Heart left ventricle (tissue), 16 donors: ENCODE measurements around the gene NPC1L1. TPM values are rescaled to one million over a fixed set of nuclear protein-coding genes. Genes with fewer than 3 reads are reported as not detected.

Experiments
- ATAC-seq, 4 donors: fragments of 200-7000 bp; cut with Tn5 transposase; one replicate each; pipeline ENCODE4 v1.9.1; 2020 to 2022; ENCODE audit warnings: moderate library complexity in 4 of 4, mild to moderate bottlenecking in 3 of 4, moderate number of reproducible peaks in 1 of 4
- DNase-seq, 5 donors: peaks; one replicate each; pipeline ENCODE4 v3.0.0-alpha.2; 2020
- H3K27ac ChIP-seq, 12 donors: fragments of 200-600 bp; sonication (generic) in 4 of 12; one replicate each; pipeline versions ENCODE4 v1.5.0 to v1.8.0; 2016 to 2022; ENCODE audit warnings: mild to moderate bottlenecking in 2 of 12
- H3K27me3 ChIP-seq, 9 donors: fragments of 200-600 bp; sonication (generic) in 2 of 9; one replicate each; pipeline versions ENCODE4 v1.5.1 to v1.8.0; 2016 to 2022; ENCODE audit warnings: mild to moderate bottlenecking in 3 of 9
- H3K36me3 ChIP-seq, 9 donors: fragments of 200-600 bp; sonication (generic) in 2 of 9; one replicate each; pipeline versions ENCODE4 v1.5.0 to v1.8.0; 2018 to 2022; ENCODE audit warnings: mild to moderate bottlenecking in 2 of 9
- H3K4me1 ChIP-seq, 12 donors: fragments of 200-600 bp; sonication (generic) in 4 of 12; one replicate each; pipeline versions ENCODE4 v1.5.0 to v1.8.0; 2016 to 2022; ENCODE audit warnings: mild to moderate bottlenecking in 3 of 12
- H3K4me3 ChIP-seq, 12 donors: fragments of 200-600 bp; sonication (generic) in 4 of 12; one replicate each; pipeline versions ENCODE4 v1.5.0 to v1.8.0; 2017 to 2022; ENCODE audit warnings: mild to moderate bottlenecking in 9 of 12, moderate library complexity in 4 of 12
- H3K9me3 ChIP-seq, 12 donors: fragments of 200-600 bp; sonication (generic) in 4 of 12; one replicate each; pipeline versions ENCODE4 v1.5.0 to v1.8.0; 2016 to 2022; ENCODE audit warnings: mild to moderate bottlenecking in 1 of 12
- POLR2A ChIP-seq, 2 donors: fragments of 450-650 bp; IDR thresholded peaks; one replicate each; pipeline ENCODE4 v1.6.1; 2017; ENCODE audit warnings: antibody characterized with exemption in 2 of 2, mild to moderate bottlenecking in 2 of 2, moderate library complexity in 2 of 2
- WGBS, 4 donors: extraction: QIAGEN DNeasy Blood & Tissue Kit in 2 of 4; methylation state at CpG; one replicate each; pipeline versions ENCODE4 v1.1.5 to v1.1.7; 2013 to 2018; 5-methylcytosine and 5-hydroxymethylcytosine counted together
- intact Hi-C, 10 donors: fragments of 100-400 bp; cut with DNase I; formaldehyde crosslinking; loops; one replicate each; pipeline versions ENCODE4 v1.11.1 to v1.14.2; 2022
- polyA plus RNA-seq, 2 donors: library from polyadenylated mRNA; stranded (reverse); fragments of 200-250 nt; gene quantifications; one replicate each; pipeline ENCODE4 v1.2.3, GENCODE V29; 2013
- total RNA-seq, 9 donors: library from RNA; depleted of rRNA in 2 of 9; stranded (reverse); fragments of >200 nt in 2 of 9; fragmentation: NEBNext Ultra II Directional in 3 of 9; extraction: Animal tissue kit (Norgen Biotek cat#: 25700) in 3 of 9; gene quantifications; one replicate each; pipeline versions ENCODE4 v1.1.0 to v1.2.4, GENCODE V29; 2016 to 2023
- TF ChIP-seq, protein P1 (sequence below), 12 donors: fragments of 200-600 bp; sonication (generic) in 4 of 12; IDR thresholded peaks; one replicate each; pipeline versions ENCODE4 v1.5.0 to v1.8.0; 2018 to 2022; ENCODE audit warnings: antibody characterized with exemption in 12 of 12, mild to moderate bottlenecking in 5 of 12
- donor health status: ischemic (EF 13 %, LVEDD 7.1; RV severe dilation, severe dysfunction).
- donor health status: healthy with polysubstance abuse.
- donor health status: DM: no; HTN: yes; CAD: no.
- donor health status: DM: no; HTN: no; CAD: no.
- donor health status: ischemic (EF 25% LVEDD 6.9; RV normal size, moderate dysfunction).
- donor health status: ischemic (EF 25% LVEDD 5.7; RV mildly dilated, moderate dysfunction).
- donor health status: healthy.
- donor health status: DM: yes; HTN: yes; CAD: no.
- donor health status: ischemic (EF 35%, LVEDD 5.7; RV mildly dilated, moderate dysfunction).
- donor health status: nonischemic (EF 11% LVEDD 7.7; RV severe dilation, severe dysfunction).
- donor health status: DM: yes; HTN: yes; CAD: no.
- donor health status: PGD.
- donor health status: ischemic (EF 29% LVEDD 5.4; RV normal size, mild dysfunction).
- donor health status: nonischemic (EF 23%, LVEDD 6.1; RV moderate dilation, normal function).

NPC1L1 gene
- total and polyA plus RNA-seq, 11 donors = 0.03 to 0.25 (median 0.13) TPM; not detected in 4

DNA sequence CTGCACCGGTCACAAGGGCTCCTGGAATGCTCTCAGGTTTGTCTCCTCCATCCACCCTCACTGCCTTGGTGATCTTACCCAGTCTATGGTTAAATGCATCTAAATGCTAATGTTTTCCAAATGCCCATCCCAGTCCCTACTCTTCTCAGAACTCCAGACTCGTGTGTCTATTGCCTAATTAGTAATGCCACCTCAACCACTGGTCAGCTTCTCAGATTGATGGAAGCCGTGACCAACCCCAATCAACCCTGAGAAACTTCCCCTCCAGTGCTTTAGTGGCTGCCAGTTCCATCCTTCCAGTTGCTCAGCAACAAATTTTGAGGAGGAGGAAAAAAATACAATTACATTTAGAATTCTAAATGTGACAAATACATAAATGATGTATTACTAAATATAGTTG, 69.3 kb downstream of the NPC1L1 start:
- Histone ChIP-seq H3K4me1 (peaks cover 6 to 63% (median 34%) of the 10 kb centered on the region in 12 donors), H3K9me3 (no peaks in the 10 kb centered on the region), H3K27ac (no peak overlapping the region), H3K27me3 (no peaks in the 10 kb centered on the region), H3K4me3 (no peak overlapping the region), H3K36me3 (peaks cover 0 to 80% (median 45%) of the 10 kb centered on the region in 9 donors)
- intact Hi-C loops = loop anchor here in 3 of 10 donors (5.0 to 10.0 kb wide), 3 partner anchors 147 to 267 kb away; partner anchors contain the start of genes CAMK2B (in 1 of the 3) and YKT6 (in 1 of the 3)
- TF ChIP-seq, protein P1, sequence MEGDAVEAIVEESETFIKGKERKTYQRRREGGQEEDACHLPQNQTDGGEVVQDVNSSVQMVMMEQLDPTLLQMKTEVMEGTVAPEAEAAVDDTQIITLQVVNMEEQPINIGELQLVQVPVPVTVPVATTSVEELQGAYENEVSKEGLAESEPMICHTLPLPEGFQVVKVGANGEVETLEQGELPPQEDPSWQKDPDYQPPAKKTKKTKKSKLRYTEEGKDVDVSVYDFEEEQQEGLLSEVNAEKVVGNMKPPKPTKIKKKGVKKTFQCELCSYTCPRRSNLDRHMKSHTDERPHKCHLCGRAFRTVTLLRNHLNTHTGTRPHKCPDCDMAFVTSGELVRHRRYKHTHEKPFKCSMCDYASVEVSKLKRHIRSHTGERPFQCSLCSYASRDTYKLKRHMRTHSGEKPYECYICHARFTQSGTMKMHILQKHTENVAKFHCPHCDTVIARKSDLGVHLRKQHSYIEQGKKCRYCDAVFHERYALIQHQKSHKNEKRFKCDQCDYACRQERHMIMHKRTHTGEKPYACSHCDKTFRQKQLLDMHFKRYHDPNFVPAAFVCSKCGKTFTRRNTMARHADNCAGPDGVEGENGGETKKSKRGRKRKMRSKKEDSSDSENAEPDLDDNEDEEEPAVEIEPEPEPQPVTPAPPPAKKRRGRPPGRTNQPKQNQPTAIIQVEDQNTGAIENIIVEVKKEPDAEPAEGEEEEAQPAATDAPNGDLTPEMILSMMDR (IDR thresholded peaks at IDR 0.05) = no peak
- no peak for TF ChIP-seq POLR2A (IDR thresholded peaks at IDR 0.05)
- peak in 1 of 4 donors; percentile 28 for ATAC-seq
- 76 to 83% (median 80%) methylated on average over 3 of the region's 3 CpGs for WGBS, 4 donors
- no peak for DNase-seq

DNA sequence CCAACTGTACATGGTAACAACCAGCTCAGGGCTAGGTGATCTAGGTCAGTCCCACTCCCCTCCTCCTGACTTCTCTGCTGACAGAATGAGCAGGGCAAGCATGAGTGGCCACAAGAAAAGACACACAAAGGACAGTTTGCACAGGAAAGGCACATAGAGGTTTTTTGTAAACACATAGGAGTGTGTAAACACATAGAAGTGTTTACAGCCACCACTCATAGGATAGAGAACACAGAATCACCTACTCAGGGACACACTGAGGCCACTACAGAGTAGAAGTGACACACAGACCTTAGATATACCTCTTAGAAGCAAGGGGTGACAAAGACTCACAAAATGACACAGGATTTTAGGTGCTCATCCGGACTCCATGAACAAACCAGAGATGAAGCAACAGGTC, 69.7 kb downstream of the NPC1L1 start:
- no peak for ATAC-seq
- Histone ChIP-seq H3K27me3 (no peaks in the 10 kb centered on the region), H3K9me3 (no peaks in the 10 kb centered on the region), H3K36me3 (peaks cover 0 to 78% (median 46%) of the 10 kb centered on the region in 9 donors), H3K27ac (no peak overlapping the region), H3K4me3 (no peak overlapping the region), H3K4me1 (peaks cover 5 to 62% (median 36%) of the 10 kb centered on the region in 12 donors)
- 93 to 100% (median 96%) methylated on average over 1 of the region's 1 CpG for WGBS, 4 donors
- no peak for DNase-seq
- TF ChIP-seq, protein P1 (IDR thresholded peaks at IDR 0.05) = no peak
- TF ChIP-seq POLR2A (IDR thresholded peaks at IDR 0.05) = no peak
- intact Hi-C loops = loop anchor here in 3 of 10 donors (5.0 to 10.0 kb wide), 3 partner anchors 147 to 267 kb away; partner anchors contain the start of genes CAMK2B (in 1 of the 3) and YKT6 (in 1 of the 3)

DNA sequence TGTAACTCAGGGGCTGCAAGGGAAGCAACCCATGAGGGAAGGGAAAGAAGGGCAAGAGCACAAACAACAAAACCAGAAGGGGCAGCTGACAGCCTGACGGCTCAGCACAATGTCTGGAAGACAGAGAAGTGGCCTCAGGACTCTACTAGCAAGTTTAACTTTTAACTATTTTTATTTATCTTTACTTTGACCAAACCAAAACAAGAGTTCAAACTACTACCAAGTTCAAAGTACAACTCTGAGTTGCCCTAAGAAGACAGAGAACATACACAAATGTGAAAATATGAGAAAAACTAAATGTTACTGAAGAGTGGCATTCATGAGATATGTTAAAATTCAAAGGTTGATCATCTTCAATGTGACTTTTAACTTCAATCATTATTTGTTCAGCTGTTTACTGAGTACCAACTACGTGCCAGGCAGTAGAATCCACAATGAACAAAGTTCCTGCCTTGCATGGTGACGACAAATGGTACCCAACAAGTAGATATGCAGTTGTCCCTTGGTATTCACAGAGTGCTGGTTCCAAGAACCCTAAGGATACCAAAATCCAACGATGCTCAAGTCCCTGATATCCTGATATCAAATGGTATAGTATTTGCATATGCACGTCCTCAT, 70.4 kb downstream of the NPC1L1 start:
- peaks cover 4 to 63% (median 41%) of the 10 kb centered on the region in 12 donors for H3K4me1 ChIP-seq
- peaks cover 0 to 78% (median 41%) of the 10 kb centered on the region in 9 donors for H3K36me3 ChIP-seq
- no peak for DNase-seq
- H3K4me3 ChIP-seq = no peak overlapping the region
- WGBS, 4 donors = 74 to 89% (median 86%) methylated on average over 5 of the region's 5 CpGs
- no peak for ATAC-seq
- H3K9me3 ChIP-seq = no peaks in the 10 kb centered on the region
- intact Hi-C loops = loop anchor here in 3 of 10 donors (5.0 to 10.0 kb wide), 3 partner anchors 146 to 266 kb away; partner anchors contain the start of genes CAMK2B (in 1 of the 3) and YKT6 (in 1 of the 3)
- H3K27ac ChIP-seq = peak overlapping the region in 1 of 12 donors; percentile 16
- TF ChIP-seq POLR2A (IDR thresholded peaks at IDR 0.05) = no peak
- TF ChIP-seq, protein P1 (IDR thresholded peaks at IDR 0.05) = no peak
- H3K27me3 ChIP-seq = no peaks in the 10 kb centered on the region

DNA sequence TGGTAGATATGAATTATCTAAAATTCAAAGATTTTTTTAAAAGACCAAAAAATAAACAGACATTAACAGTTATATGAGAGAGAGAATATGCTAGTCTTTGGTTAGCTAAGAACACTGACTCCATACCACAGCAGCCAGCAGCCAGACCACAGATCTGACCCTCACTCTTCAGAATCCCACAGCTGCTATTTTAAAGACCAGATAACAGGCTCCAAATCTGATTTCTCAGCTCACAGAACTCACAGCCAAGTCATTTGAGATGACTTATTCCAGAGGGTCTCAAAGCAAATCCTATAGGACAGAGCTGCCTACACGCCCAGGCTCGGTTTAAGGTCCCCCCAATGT, 71.0 kb downstream of the NPC1L1 start:
- intact Hi-C loops = loop anchor here in 3 of 10 donors (5.0 to 10.0 kb wide), 3 partner anchors 145 to 265 kb away; partner anchors contain the start of genes CAMK2B (in 1 of the 3) and YKT6 (in 1 of the 3)
- 74 to 82% (median 76%) methylated on average over 2 of the region's 2 CpGs for WGBS, 4 donors

More for the DNA sequence above, 71.0 kb downstream of the NPC1L1 start:
- H3K27ac ChIP-seq = peak overlapping the region in 3 of 12 donors; percentile 4 to 39 (median 16)
- no peak for TF ChIP-seq POLR2A (IDR thresholded peaks at IDR 0.05)
- TF ChIP-seq, protein P1 (IDR thresholded peaks at IDR 0.05) = no peak
- DNase-seq (no peak), ATAC-seq (no peak)
- no peak overlapping the region for H3K4me3 ChIP-seq
- H3K36me3 ChIP-seq = peaks cover 0 to 72% (median 35%) of the 10 kb centered on the region in 9 donors
- no peaks in the 10 kb centered on the region for H3K27me3 ChIP-seq
- peaks cover 4 to 69% (median 48%) of the 10 kb centered on the region in 12 donors for H3K4me1 ChIP-seq
- no peaks in the 10 kb centered on the region for H3K9me3 ChIP-seq
